Fibroblast of lung (primary cell): Measurements from ENCODE around the gene INPP5K. TPM values are rescaled to one million over a fixed set of nuclear protein-coding genes. Genes with fewer than 3 reads are reported as not detected.

ENCODE experiments used
- DNase-seq, 2 donors: peaks; one replicate each; pipeline versions ENCODE4 v3.0.0 to v3.0.0-alpha.2; 2010; ENCODE audit warnings: low read depth in 2 of 2
- H2AFZ ChIP-seq: 2 replicates; pipeline ENCODE4 v1.5.1; 2012; ENCODE audit warnings: low read length, control low read depth, inconsistent platforms
- H3K27ac ChIP-seq: 2 replicates; pipeline ENCODE4 v1.5.1; 2011; ENCODE audit warnings: low read length, control low read depth; ENCODE audit not compliant: insufficient read depth
- H3K27me3 ChIP-seq: 2 replicates; pipeline ENCODE4 v1.5.1; 2011; ENCODE audit warnings: mild to moderate bottlenecking, low read length; ENCODE audit not compliant: control insufficient read depth, insufficient read depth
- H3K36me3 ChIP-seq: 2 replicates; pipeline ENCODE4 v1.5.1; 2011; ENCODE audit warnings: low read length; ENCODE audit not compliant: control insufficient read depth, insufficient read depth
- H3K4me1 ChIP-seq: 2 replicates; pipeline ENCODE4 v1.5.1; 2011; ENCODE audit warnings: low read length; ENCODE audit not compliant: control insufficient read depth, insufficient read depth; ENCODE audit errors: extremely low read depth
- H3K4me2 ChIP-seq: 2 replicates; pipeline ENCODE4 v1.5.1; 2011; ENCODE audit warnings: low read length, control low read depth; ENCODE audit not compliant: insufficient read depth; ENCODE audit errors: extremely low read depth
- H3K4me3 ChIP-seq, 4 experiments: fragments of 200-600 bp in 1 of 4; sonication (generic) in 1 of 4; replicated peaks in 1 of 4; 2 replicates each; pipeline ENCODE4 v1.5.1; 2011 to 2016; ENCODE audit warnings: low read length in 4 of 4, low read depth in 3 of 4, mild to moderate bottlenecking in 3 of 4, control low read depth in 2 of 4, inconsistent platforms in 1 of 4, mixed read lengths in 1 of 4; ENCODE audit not compliant: insufficient read depth in 1 of 4; ENCODE audit errors: control extremely low read depth in 1 of 4
- H3K79me2 ChIP-seq: 2 replicates; pipeline ENCODE4 v1.5.1; 2012; ENCODE audit warnings: mild to moderate bottlenecking, low read length, inconsistent platforms; ENCODE audit not compliant: control insufficient read depth, insufficient read depth
- H3K9ac ChIP-seq: 2 replicates; pipeline ENCODE4 v1.5.1; 2011; ENCODE audit warnings: mild to moderate bottlenecking, low read length, control low read depth; ENCODE audit not compliant: insufficient read depth
- H3K9me3 ChIP-seq: 2 replicates; pipeline ENCODE4 v1.5.1; 2012; ENCODE audit warnings: low read depth, low read length; ENCODE audit not compliant: control insufficient read depth, insufficient read depth
- H4K20me1 ChIP-seq: 2 replicates; pipeline ENCODE4 v1.5.1; 2011; ENCODE audit warnings: low read length; ENCODE audit not compliant: control insufficient read depth, insufficient read depth; ENCODE audit errors: extremely low read depth
- EZH2 ChIP-seq: IDR thresholded peaks from 2 replicates; pipeline ENCODE4 v1.5.1; 2012; ENCODE audit warnings: low read length, control low read depth, mild to moderate bottlenecking; ENCODE audit errors: missing control alignments
- polyA plus RNA-seq, 2 donors: library from polyadenylated mRNA; depleted of rRNA in 1 of 2; stranded (reverse) in 1 of 2; unstranded in 1 of 2; fragments of >200 nt; gene quantifications; 2 replicates each; pipeline ENCODE4 v1.2.1, GENCODE V29; 2011 to 2012; ENCODE audit warnings: missing spikeins in 1 of 2
- total RNA-seq: library from RNA; depleted of rRNA; stranded (reverse); fragments of >200 nt; gene quantifications from 2 replicates; pipeline ENCODE4 v1.2.1, GENCODE V29; 2014
- TF ChIP-seq, protein P1 (sequence below), 2 donors: IDR thresholded peaks in 1 of 2; conservative IDR thresholded peaks in 1 of 2; 1 replicate in 1 of 2; 2 replicates in 1 of 2; pipeline ENCODE4 v1.5.1; 2011 to 2012; ENCODE audit warnings: low read length in 2 of 2, control low read depth in 1 of 2, inconsistent platforms in 1 of 2, low read depth in 1 of 2, mild to moderate bottlenecking in 1 of 2

Gene INPP5K
- total and polyA plus RNA-seq, 2 donors (not counting 1 experiment from before 2014, with no cell fraction given) = 21.0 to 34.5 TPM

DNA sequence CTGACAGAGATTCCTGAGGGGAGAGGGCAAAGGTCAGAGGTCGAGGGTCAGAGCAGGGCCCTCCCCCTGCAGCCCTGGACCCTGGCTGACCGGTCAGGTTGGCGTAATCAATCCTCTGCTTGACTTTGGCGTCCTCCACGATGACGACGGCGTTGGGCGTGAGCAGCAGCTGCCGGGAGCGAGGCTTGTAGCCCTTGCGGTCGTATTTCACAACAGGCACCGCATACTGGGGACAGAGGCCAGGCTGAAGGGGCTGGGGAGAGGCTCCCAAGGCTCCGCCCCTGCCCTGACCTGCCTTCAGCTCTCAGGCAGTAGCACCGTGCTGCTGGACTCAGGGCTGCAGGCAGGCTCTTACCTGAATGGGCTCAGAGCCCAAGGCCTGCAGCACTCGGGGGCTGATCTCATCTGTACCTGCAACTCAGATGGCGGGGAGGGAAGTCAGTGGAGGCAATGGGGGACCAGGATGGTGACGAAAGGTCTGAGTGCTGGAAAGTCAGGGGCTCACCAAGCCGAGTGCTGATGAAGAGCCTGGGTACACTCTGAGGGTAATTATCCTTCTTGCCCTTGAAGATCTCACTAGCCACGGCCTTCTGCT, 48.4 kb downstream of the INPP5K start:
- no peak overlapping the region for H3K27ac ChIP-seq
- no peak overlapping the region for H3K9ac ChIP-seq
- H3K4me3 ChIP-seq = no peak overlapping the region
- H3K4me2 ChIP-seq = no peak overlapping the region
- no peak for TF ChIP-seq EZH2
- TF ChIP-seq, protein P1, sequence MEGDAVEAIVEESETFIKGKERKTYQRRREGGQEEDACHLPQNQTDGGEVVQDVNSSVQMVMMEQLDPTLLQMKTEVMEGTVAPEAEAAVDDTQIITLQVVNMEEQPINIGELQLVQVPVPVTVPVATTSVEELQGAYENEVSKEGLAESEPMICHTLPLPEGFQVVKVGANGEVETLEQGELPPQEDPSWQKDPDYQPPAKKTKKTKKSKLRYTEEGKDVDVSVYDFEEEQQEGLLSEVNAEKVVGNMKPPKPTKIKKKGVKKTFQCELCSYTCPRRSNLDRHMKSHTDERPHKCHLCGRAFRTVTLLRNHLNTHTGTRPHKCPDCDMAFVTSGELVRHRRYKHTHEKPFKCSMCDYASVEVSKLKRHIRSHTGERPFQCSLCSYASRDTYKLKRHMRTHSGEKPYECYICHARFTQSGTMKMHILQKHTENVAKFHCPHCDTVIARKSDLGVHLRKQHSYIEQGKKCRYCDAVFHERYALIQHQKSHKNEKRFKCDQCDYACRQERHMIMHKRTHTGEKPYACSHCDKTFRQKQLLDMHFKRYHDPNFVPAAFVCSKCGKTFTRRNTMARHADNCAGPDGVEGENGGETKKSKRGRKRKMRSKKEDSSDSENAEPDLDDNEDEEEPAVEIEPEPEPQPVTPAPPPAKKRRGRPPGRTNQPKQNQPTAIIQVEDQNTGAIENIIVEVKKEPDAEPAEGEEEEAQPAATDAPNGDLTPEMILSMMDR (conservative IDR thresholded peaks at IDR 0.05 in 1 of 2, IDR thresholded peaks at IDR 0.05 in 1 of 2; ENCODE audit: low read depth in 1 of 2, low read length in 2 of 2) = no peak
- H2AFZ ChIP-seq = no peak overlapping the region
- peaks cover 43% of the 10 kb centered on the region for H3K36me3 ChIP-seq
- H3K27me3 ChIP-seq = no peaks in the 10 kb centered on the region
- H3K4me1 ChIP-seq = no peaks in the 10 kb centered on the region
- no peaks in the 10 kb centered on the region for H3K9me3 ChIP-seq
- H3K79me2 ChIP-seq = no peaks in the 10 kb centered on the region
- DNase-seq = peak in 1 of 2 donors; percentile 87
- H4K20me1 ChIP-seq = no peaks in the 10 kb centered on the region

DNA sequence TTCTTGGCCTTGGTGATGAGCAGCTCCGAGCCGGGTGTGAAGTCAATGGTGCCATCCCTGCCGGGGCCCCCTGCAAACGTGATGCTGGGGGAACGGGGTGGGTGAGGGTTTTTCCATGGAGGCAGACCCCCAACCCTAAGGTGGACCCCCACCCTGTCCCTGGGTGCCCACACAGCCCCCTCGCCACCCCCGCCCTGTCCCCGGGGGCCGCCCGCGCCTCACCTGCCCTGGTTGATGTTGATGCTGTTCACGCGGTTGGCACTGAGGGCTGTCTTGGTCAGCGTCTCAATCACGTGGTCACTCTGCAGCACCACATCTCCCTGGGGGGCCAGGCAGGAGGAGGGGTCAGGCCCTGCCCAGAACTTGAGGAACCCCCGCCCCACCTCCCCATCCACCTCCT, 49.2 kb downstream of the INPP5K start:
- Histone ChIP-seq H4K20me1 (no peaks in the 10 kb centered on the region), H3K4me1 (no peaks in the 10 kb centered on the region), H3K9ac (no peak overlapping the region), H3K79me2 (no peaks in the 10 kb centered on the region), H3K27me3 (no peaks in the 10 kb centered on the region), H3K36me3 (peaks cover 39% of the 10 kb centered on the region), H3K4me2 (no peak overlapping the region), H3K4me3 (no peak overlapping the region), H3K9me3 (no peaks in the 10 kb centered on the region), H2AFZ (no peak overlapping the region), H3K27ac (no peak overlapping the region)
- TF ChIP-seq EZH2 = no peak
- TF ChIP-seq, protein P1 (conservative IDR thresholded peaks at IDR 0.05 in 1 of 2, IDR thresholded peaks at IDR 0.05 in 1 of 2; ENCODE audit: low read depth in 1 of 2, low read length in 2 of 2) = no peak
- no peak for DNase-seq

DNA sequence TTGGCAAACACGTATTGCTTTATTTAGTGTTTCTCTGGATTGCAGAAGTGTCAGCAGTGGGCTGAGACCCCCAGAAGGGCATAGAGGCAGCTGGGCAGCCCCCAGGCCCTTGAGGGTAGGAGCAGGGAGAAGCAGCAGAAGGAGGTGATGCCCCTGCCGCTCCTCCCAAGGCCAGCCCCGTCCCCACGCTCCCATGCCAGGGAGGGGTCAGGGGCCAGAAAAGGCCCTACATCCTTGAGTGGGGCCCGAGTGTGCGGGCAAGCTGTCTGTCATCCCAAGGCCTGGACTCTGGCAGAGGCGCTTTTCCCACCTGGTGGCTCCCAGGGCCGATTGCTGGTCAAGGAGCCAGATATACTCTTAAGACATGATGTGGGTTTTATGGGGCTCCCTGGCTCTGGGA, 52.2 kb downstream of the INPP5K start:
- no peaks in the 10 kb centered on the region for H3K79me2 ChIP-seq
- H4K20me1 ChIP-seq = no peaks in the 10 kb centered on the region
- no peaks in the 10 kb centered on the region for H3K27me3 ChIP-seq
- H2AFZ ChIP-seq = no peak overlapping the region
- H3K9ac ChIP-seq = no peak overlapping the region
- H3K36me3 ChIP-seq = peaks cover 24% of the 10 kb centered on the region
- H3K4me3 ChIP-seq = no peak overlapping the region
- no peaks in the 10 kb centered on the region for H3K9me3 ChIP-seq
- TF ChIP-seq EZH2 = no peak
- TF ChIP-seq, protein P1 (conservative IDR thresholded peaks at IDR 0.05 in 1 of 2, IDR thresholded peaks at IDR 0.05 in 1 of 2; ENCODE audit: low read depth in 1 of 2, low read length in 2 of 2) = no peak
- no peaks in the 10 kb centered on the region for H3K4me1 ChIP-seq
- DNase-seq = no peak
- no peak overlapping the region for H3K4me2 ChIP-seq
- H3K27ac ChIP-seq = no peak overlapping the region
